AG10803 (cell line): ENCODE measurements around the gene SEC22A.

ENCODE experiments used
- DNase-seq: peaks from one replicate; pipeline ENCODE4 v3.0.0; 2010; ENCODE audit warnings: low read depth
- H3K4me3 ChIP-seq: 2 replicates; pipeline ENCODE4 v1.5.1; 2011; ENCODE audit warnings: mild to moderate bottlenecking, low read length, control low read depth
- TF ChIP-seq, protein P1 (sequence below): conservative IDR thresholded peaks from 2 replicates; pipeline ENCODE4 v1.5.1; 2011; ENCODE audit warnings: mild to moderate bottlenecking, low read length, control low read depth, inconsistent platforms

Gene SEC22A

DNA sequence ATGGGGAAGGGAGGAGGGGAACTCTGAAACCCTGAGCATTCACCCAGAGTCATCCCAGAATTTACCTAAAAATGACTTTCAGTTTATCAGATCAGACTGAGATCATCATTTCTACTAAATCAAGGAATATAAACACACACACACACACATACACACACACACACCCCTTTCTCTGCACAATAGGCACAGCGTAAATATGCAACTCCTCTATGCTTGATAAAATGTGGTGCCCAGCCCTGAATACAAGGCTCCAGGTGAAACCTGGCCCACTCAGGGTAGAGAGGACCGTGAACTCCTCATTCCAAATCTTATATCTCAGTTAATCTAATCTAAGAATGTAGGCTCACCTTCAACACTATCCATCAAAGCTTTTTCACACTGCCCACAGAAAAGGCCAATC, 31.8 kb upstream of the SEC22A start:
- no peak for DNase-seq
- H3K4me3 ChIP-seq, result no peak overlapping the region
- TF ChIP-seq, protein P1, sequence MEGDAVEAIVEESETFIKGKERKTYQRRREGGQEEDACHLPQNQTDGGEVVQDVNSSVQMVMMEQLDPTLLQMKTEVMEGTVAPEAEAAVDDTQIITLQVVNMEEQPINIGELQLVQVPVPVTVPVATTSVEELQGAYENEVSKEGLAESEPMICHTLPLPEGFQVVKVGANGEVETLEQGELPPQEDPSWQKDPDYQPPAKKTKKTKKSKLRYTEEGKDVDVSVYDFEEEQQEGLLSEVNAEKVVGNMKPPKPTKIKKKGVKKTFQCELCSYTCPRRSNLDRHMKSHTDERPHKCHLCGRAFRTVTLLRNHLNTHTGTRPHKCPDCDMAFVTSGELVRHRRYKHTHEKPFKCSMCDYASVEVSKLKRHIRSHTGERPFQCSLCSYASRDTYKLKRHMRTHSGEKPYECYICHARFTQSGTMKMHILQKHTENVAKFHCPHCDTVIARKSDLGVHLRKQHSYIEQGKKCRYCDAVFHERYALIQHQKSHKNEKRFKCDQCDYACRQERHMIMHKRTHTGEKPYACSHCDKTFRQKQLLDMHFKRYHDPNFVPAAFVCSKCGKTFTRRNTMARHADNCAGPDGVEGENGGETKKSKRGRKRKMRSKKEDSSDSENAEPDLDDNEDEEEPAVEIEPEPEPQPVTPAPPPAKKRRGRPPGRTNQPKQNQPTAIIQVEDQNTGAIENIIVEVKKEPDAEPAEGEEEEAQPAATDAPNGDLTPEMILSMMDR, result no peak

DNA sequence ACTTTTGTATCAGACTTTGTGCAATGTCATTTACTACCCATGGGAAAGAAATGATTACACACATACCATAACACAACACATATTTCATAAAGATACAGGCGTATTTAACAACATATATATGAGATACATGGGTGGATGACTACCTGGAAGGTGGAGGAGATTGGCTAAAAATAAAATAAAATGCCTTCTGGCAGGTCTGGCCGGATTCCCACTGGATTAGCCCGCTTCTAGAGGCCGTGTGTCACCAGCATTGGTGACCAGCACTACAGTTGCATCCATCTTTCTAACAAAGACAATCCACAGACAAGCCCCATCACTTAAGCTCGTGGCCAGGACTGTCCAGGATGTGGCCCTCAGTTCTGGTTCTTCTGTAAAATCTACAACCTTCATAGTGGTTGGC, 21.0 kb upstream of the SEC22A start:
- TF ChIP-seq, protein P1, result no peak
- DNase-seq, result no peak
- no peak overlapping the region for H3K4me3 ChIP-seq

DNA sequence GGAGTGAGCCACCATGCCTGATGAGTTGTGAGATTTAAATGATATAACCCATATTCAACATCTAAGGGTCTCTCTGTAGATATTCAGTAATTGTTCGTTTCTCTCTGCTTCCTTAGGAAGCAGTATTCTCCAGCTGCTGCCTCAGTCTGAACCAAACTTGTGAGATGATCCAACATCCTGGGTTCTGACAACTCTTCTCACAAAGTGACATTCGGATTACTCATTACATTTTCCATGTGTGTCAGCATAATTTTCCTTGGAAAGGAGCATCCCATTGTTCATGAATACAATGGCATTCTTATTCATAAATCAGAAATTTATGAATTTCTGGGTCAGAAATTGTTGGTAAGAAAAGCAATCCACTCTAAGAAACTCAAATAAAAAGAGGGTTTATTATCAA, 15.0 kb upstream of the SEC22A start:
- no peak for DNase-seq
- TF ChIP-seq, protein P1, result no peak
- H3K4me3 ChIP-seq, result no peak overlapping the region

DNA sequence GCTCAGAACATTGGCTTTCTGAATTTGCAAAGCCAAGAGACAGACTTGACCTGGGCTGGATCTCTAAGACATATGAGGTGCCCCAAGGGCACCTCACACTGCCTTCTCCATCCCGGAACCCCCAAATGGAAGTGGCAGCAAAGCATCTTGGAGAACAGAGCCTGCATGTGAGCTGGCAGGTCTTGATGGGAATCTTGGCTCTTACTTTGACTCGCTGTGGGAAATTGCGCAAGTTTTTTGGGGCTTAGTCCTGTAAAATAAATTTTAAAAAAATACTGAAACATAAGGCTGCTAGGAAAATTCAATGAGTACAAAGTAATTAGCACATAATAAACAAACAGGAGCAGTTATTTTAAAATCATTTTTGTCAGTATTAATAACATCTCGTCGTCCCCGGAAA, 13.7 kb upstream of the SEC22A start:
- peak; percentile 27 for DNase-seq
- no peak overlapping the region for H3K4me3 ChIP-seq
- TF ChIP-seq, protein P1, result no peak

DNA sequence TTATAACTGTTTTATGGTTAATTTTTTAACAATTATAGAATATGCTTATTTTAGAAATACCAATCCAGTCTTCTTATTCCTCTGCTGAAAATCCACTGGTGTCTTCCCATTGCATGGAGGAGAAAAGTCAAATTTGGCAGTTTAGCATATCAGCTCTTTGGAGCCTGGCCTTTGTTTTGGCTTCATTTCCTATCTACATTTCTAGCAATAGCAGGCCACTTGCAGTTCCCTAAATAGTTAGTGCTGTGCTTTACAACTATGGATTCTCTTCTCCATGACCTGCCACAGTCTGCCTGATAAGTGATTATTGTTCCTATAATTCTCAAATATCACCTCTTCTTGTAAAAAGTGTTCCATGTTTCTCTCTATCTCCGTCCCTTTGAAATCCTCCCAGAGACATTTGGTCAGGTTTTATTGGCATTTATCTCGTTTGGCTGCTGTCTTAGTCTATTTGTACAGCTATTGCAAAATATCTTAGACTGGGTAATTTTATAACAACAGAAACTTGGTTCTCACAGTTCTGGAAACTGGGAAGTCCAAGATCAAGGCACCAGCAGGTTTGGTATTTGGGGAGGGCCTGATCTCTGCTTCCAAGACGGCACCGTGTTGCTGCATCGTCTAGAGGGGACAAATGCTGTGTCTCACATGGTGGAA, 8.2 kb upstream of the SEC22A start:
- H3K4me3 ChIP-seq, result no peak overlapping the region
- DNase-seq, result no peak
- TF ChIP-seq, protein P1, result no peak

DNA sequence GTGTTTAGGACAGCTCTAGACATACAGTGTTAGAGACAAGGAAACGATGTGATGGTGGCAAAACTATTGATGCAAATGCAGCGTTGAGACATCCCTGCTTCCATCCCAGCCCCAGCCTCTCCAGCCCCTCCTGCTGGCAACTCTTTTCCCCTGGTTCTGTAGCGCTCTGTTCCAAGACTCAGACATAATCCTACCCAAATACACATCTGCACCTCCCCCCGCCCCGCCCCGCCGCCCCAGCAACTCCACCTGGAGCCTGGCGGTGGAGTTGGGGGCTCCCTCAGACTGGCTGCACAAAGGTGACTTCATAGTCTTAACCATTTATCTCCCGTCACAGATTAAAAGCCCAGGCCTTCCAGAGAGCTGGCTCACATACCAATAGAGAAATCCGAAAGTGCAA, 7.2 kb upstream of the SEC22A start:
- DNase-seq, result peak; percentile 11
- no peak overlapping the region for H3K4me3 ChIP-seq
- TF ChIP-seq, protein P1, result peak; percentile 49

DNA sequence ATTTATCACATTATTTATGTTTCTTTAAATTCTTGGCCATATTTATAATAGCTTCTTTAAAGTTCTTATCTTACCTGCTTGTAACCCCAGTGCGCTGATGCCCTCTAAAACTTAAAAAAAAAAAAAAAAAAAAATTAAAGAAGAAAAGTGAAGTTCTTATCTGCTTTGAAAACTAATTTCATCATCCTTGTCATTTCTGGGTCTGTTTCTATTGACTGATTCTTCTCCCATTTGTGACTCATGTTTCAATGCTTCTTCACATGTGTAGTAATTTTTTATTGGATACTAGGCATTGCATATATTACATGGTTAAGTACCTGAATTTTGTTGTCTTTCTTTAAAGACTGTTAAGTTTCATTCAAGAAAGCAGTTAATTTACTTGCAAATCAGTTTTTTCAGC, 3.4 kb upstream of the SEC22A start:
- H3K4me3 ChIP-seq, result no peak overlapping the region
- TF ChIP-seq, protein P1, result no peak
- no peak for DNase-seq
